K562 (cell line): ENCODE results near the gene ADK. TPM values are rescaled to one million over a fixed set of nuclear protein-coding genes. Genes with fewer than 3 reads are reported as not detected.

Source experiments
- ARID1B ChIP-seq: fragments of 450-650 bp; IDR thresholded peaks from 2 replicates; pipeline ENCODE4 v1.6.1; 2016; ENCODE audit warnings: antibody characterized with exemption, mild to moderate bottlenecking, inconsistent platforms
- CBFA2T2 ChIP-seq: fragments of 450-650 bp; conservative IDR thresholded peaks from 2 replicates; pipeline ENCODE4 v1.6.1; 2017; ENCODE audit warnings: mild to moderate bottlenecking
- ELF2 ChIP-seq: fragments of 250-450 bp; sonication (Bioruptor Pico); IDR thresholded peaks from 2 replicates; pipeline ENCODE4 v1.5.0; 2021; ENCODE audit warnings: mild to moderate bottlenecking
- ETV5 ChIP-seq: sonication (generic); formaldehyde crosslinking; IDR thresholded peaks from 2 replicates; pipeline ENCODE4 v1.4.0; 2020; ENCODE audit warnings: low read depth, mild to moderate bottlenecking, missing genetic modification reagents
- IRF2 ChIP-seq: sonication (generic); formaldehyde crosslinking; IDR thresholded peaks from 2 replicates; pipeline ENCODE4 v1.8.1; 2022; ENCODE audit warnings: mild to moderate bottlenecking, missing genetic modification reagents
- KHSRP ChIP-seq: fragments of 450-650 bp; IDR thresholded peaks from 2 replicates; pipeline ENCODE4 v1.6.1; 2017
- KLF10 ChIP-seq: fragments of 250-450 bp; sonication (Bioruptor Pico); IDR thresholded peaks from 2 replicates; pipeline ENCODE4 v1.6.1; 2021; ENCODE audit warnings: matching md5 sums
- MAFK ChIP-seq: IDR thresholded peaks from 2 replicates; pipeline ENCODE4 v1.6.1; 2011; ENCODE audit warnings: low read length, improper control_type of control experiment
- MITF ChIP-seq: IDR thresholded peaks from 2 replicates; pipeline ENCODE4 v1.6.1; 2014; ENCODE audit warnings: antibody characterized with exemption
- MXI1 ChIP-seq: IDR thresholded peaks from 2 replicates; pipeline ENCODE4 v1.6.1; 2011; ENCODE audit warnings: low read depth, mild to moderate bottlenecking, improper control_type of control experiment, low read length
- NFIC ChIP-seq: fragments of 450-650 bp; IDR thresholded peaks from 2 replicates; pipeline ENCODE4 v1.6.1; 2017; ENCODE audit warnings: mild to moderate bottlenecking, inconsistent platforms
- NKRF ChIP-seq: fragments of 450-650 bp; IDR thresholded peaks from 2 replicates; pipeline ENCODE4 v1.6.1; 2016; ENCODE audit warnings: borderline replicate concordance
- PHB ChIP-seq: fragments of 250-450 bp; sonication (Bioruptor Pico); IDR thresholded peaks from 2 replicates; pipeline ENCODE4 v1.5.0; 2021
- POU5F1 ChIP-seq: fragments of 150-350 bp; IDR thresholded peaks from 2 replicates; pipeline ENCODE4 v1.6.1; 2014; ENCODE audit warnings: borderline replicate concordance, low read length, low read depth, mild to moderate bottlenecking; ENCODE audit not compliant: partially characterized antibody
- PRPF4 ChIP-seq: fragments of 200-400 bp; formaldehyde crosslinking; IDR thresholded peaks from one replicate; pipeline ENCODE4 v1.6.1; 2017; ENCODE audit warnings: low read length, low read depth, mild to moderate bottlenecking; ENCODE audit not compliant: insufficient read depth, poor library complexity, severe bottlenecking
- SRSF1 ChIP-seq: fragments of 200-400 bp; formaldehyde crosslinking; IDR thresholded peaks from 2 replicates; pipeline ENCODE4 v1.6.1; 2017; ENCODE audit warnings: mild to moderate bottlenecking, low read depth, low read length, moderate library complexity
- TAF7 ChIP-seq: fragments of 450-650 bp; IDR thresholded peaks from 2 replicates; pipeline ENCODE4 v1.6.1; 2016; ENCODE audit warnings: missing genetic modification characterization, missing compliant biosample characterization
- TCF7 ChIP-seq: sonication (generic); IDR thresholded peaks from 2 replicates; pipeline ENCODE4 v1.6.1; 2016; ENCODE audit warnings: antibody characterized with exemption, borderline replicate concordance
- TSC22D4 ChIP-seq: fragments of 450-650 bp; IDR thresholded peaks from 2 replicates; pipeline ENCODE4 v1.6.1; 2016; ENCODE audit warnings: missing genetic modification characterization, missing biosample characterization, control low read depth
- ZNF140 ChIP-seq: fragments of 250-450 bp; sonication (Bioruptor Pico); IDR thresholded peaks from 2 replicates; pipeline ENCODE4 v1.8.0; 2021; ENCODE audit warnings: moderate library complexity, mild to moderate bottlenecking, inconsistent platforms
- ZNF551 ChIP-seq: fragments of 250-450 bp; sonication (Bioruptor Pico); IDR thresholded peaks from 2 replicates; pipeline ENCODE4 v1.5.0; 2021; ENCODE audit warnings: mild to moderate bottlenecking, moderate library complexity
- ZNF785 ChIP-seq: fragments of 250-450 bp; sonication (Bioruptor Pico); IDR thresholded peaks from 2 replicates; pipeline ENCODE4 v1.4.0; 2020; ENCODE audit warnings: mild to moderate bottlenecking
- ZSCAN32 ChIP-seq: fragments of 450-650 bp; formaldehyde crosslinking; IDR thresholded peaks from 2 replicates; pipeline ENCODE4 v1.4.0; 2020; ENCODE audit warnings: mild to moderate bottlenecking, moderate library complexity
- polyA plus RNA-seq, 8 experiments: library from polyadenylated mRNA; depleted of rRNA in 4 of 8; stranded (reverse) in 5 of 8; unstranded in 3 of 8; fragments of >200 nt; fragmentation: Nextera tagmentation in 2 of 8; fragmentation: Illumina TruSeq in 1 of 8; extraction: Ambion mirVana in 2 of 8; extraction: Trizol in 1 of 8; gene quantifications; 2 replicates each; pipeline versions ENCODE4 v1.2.1 to v1.2.3, GENCODE V29; 2011 to 2014; ENCODE audit warnings: inconsistent platforms in 1 of 8, missing spikeins in 1 of 8
- total RNA-seq, 7 experiments: library from RNA; depleted of rRNA in 6 of 7; stranded (reverse); fragments of >200 nt in 6 of 7; fragmentation: Illumina TruSeq in 2 of 7; extraction: Trizol in 2 of 7; gene quantifications; 2 replicates each; pipeline versions ENCODE4 v1.2.1 to v1.2.3, GENCODE V29; 2011 to 2021; ENCODE audit warnings: low replicate concordance in 1 of 7
- TF ChIP-seq, protein P1 (sequence below), 2 experiments: fragments of 450-650 bp in 1 of 2; IDR thresholded peaks; 2 replicates each; pipeline ENCODE4 v1.6.1; 2011 to 2017; ENCODE audit warnings: low read depth in 2 of 2, antibody characterized with exemption in 1 of 2, borderline replicate concordance in 1 of 2, low read length in 1 of 2, mild to moderate bottlenecking in 1 of 2, mixed read lengths in 1 of 2; ENCODE audit not compliant: control insufficient read depth in 1 of 2

Gene ADK
- total and polyA plus RNA-seq, 9 of the 15 experiments (the other 6 are each of a cell fraction or from before 2014, with no cell fraction given) = 54.2 to 97.8 (median 73.6) TPM

DNA sequence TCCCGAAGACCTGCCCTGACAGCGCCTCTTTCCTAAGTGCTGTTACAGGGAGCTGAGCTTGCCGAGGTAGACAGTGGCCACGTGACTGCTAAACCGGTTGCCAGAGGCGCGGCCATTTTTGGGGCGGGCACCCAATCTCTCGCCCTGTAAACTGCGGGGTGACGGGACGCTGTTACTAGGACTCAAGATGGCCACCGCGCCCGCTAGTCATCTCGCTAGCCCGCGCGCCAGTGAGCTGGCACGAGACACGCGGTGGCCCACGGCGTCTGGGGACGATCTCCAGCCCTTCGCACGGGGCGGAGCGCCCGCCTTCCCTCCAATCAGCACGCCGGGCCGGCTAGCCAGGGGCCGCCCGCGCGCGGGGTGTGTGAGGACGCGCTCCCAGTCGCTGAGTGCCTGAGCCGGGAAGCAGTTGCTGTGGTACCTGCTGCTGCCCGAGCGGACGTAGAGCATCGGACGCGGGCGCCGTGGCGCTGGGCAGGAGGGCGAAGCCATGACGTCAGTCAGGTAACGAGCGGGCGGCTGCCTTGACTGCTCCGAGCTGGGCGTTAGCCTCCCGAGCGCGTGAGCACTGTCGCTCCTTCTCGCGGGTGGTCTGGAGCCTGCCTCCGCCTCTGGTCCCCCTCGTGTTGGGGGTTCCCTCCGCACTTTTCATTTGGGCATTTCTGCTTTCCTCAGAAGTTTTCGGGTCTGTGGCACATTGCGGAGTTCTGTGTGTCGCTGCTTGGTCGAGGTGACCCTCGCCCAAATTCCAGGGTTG, 25.5 kb downstream of the ADK start (continued):
- peak; percentile 83 for TF ChIP-seq NKRF
- no peak for TF ChIP-seq IRF2
- no peak for TF ChIP-seq TSC22D4
- peak; percentile 16; the same call in 1 of the 2 replicates for TF ChIP-seq MAFK
- TF ChIP-seq TAF7 (tag) = peak; percentile 69
- no peak for TF ChIP-seq ZSCAN32
- no peak for TF ChIP-seq SRSF1
- TF ChIP-seq PRPF4 = peak; percentile 56
- TF ChIP-seq ELF2 = peak; percentile 64
- TF ChIP-seq NFIC = peak; percentile 73
- no peak for TF ChIP-seq POU5F1
- TF ChIP-seq ZNF140 (CRISPR knock-in tag) = no peak
- TF ChIP-seq KHSRP = no peak
- TF ChIP-seq TCF7 = no peak
- no peak; the same call in 1 of the 2 replicates for TF ChIP-seq ETV5 (CRISPR knock-in tag)
- no peak for TF ChIP-seq KLF10 (CRISPR knock-in tag)
- TF ChIP-seq MITF = peak; percentile 75; the same call in 1 of the 2 replicates
- peak; percentile 70 for TF ChIP-seq MXI1
- TF ChIP-seq, protein P1, sequence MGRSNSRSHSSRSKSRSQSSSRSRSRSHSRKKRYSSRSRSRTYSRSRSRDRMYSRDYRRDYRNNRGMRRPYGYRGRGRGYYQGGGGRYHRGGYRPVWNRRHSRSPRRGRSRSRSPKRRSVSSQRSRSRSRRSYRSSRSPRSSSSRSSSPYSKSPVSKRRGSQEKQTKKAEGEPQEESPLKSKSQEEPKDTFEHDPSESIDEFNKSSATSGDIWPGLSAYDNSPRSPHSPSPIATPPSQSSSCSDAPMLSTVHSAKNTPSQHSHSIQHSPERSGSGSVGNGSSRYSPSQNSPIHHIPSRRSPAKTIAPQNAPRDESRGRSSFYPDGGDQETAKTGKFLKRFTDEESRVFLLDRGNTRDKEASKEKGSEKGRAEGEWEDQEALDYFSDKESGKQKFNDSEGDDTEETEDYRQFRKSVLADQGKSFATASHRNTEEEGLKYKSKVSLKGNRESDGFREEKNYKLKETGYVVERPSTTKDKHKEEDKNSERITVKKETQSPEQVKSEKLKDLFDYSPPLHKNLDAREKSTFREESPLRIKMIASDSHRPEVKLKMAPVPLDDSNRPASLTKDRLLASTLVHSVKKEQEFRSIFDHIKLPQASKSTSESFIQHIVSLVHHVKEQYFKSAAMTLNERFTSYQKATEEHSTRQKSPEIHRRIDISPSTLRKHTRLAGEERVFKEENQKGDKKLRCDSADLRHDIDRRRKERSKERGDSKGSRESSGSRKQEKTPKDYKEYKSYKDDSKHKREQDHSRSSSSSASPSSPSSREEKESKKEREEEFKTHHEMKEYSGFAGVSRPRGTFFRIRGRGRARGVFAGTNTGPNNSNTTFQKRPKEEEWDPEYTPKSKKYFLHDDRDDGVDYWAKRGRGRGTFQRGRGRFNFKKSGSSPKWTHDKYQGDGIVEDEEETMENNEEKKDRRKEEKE (IDR thresholded peaks at IDR 0.05; ENCODE audit: borderline replicate concordance in 1 of 2, control insufficient read depth in 1 of 2, low read depth in 2 of 2, low read length in 1 of 2) = no peak
- TF ChIP-seq CBFA2T2 = peak; percentile 74
- TF ChIP-seq ARID1B = peak; percentile 21; the same call in 1 of the 2 replicates
- no peak; the same call in 1 of the 2 replicates for TF ChIP-seq PHB (CRISPR knock-in tag)
- no peak for TF ChIP-seq ZNF785 (CRISPR knock-in tag)
- TF ChIP-seq ZNF551 (CRISPR knock-in tag) = no peak
